Brain microvascular endothelial cell (primary cell): ENCODE results near the gene TP53.

Experiments
- DNase-seq: peaks from one replicate; pipeline ENCODE4 v3.0.0-alpha.2; 2020
- H3K27ac ChIP-seq: fragments of 250-450 bp; sonication (Bioruptor Pico); 2 replicates; pipeline ENCODE4 v1.5.1; 2020; ENCODE audit warnings: mild to moderate bottlenecking, moderate library complexity
- H3K27me3 ChIP-seq: fragments of 250-450 bp; sonication (Bioruptor Pico); replicated peaks from 2 replicates; pipeline ENCODE4 v1.5.1; 2020; ENCODE audit warnings: mild to moderate bottlenecking
- H3K36me3 ChIP-seq: fragments of 250-450 bp; sonication (Bioruptor Pico); replicated peaks from 2 replicates; pipeline ENCODE4 v1.5.1; 2020; ENCODE audit warnings: mild to moderate bottlenecking
- H3K4me3 ChIP-seq: 2 replicates; pipeline ENCODE4 v1.5.1; 2011; ENCODE audit warnings: low read depth, mild to moderate bottlenecking, control low read depth, low read length, moderate library complexity
- in situ Hi-C: cut with HindIII; loops from 2 replicates; pipeline ENCODE4 v1.10.0; 2017; ENCODE audit warnings: low sequenced_read_pairs, low pct_ligation_motif_present
- TF ChIP-seq, protein P1 (sequence below): IDR thresholded peaks from 2 replicates; pipeline ENCODE4 v1.5.1; 2011; ENCODE audit warnings: low read depth, mild to moderate bottlenecking, moderate library complexity, low read length, control low read depth, inconsistent platforms; ENCODE audit errors: missing control alignments

The TP53 gene

DNA sequence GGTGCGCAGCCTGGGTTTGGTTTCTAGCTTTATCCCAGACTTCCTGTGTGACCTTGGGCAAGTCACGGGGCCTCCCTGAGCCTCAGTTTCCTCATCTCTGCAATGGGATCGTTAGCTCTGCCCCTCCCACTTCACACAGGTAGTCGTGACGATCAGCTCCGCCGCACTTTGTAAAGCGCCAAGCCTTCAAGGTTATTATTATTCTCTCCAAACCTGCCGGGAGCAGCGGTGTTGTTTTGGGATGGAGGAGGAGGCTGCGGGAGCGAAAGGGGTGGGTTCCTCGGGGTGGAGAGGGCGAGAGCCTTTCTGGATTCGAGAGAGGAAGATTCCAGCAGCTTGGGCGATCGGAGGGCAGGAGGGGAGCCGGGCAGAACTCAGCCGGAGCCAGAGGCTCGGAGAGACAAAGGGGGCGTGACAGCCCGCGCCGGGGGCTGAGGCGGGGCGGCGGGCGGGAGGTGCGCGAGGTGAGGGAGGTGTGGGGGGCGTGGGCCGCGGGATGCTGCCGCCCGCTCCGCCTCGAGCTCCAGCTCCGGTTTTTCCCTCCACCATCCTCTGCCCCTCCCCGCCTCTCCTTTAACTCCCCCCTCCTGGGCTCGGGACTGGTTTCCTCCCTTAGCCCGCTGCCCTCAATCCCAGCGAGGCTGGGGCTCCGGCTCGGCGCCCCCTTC, 17.4 kb upstream of the TP53 start, which contains the start of gene EFNB3:
EFNB3 (plus strand) TSS at position 602 of the 668 bp plus-strand sequence. CDS start 397 bp downstream, outside the sequence.
- TF ChIP-seq, protein P1, sequence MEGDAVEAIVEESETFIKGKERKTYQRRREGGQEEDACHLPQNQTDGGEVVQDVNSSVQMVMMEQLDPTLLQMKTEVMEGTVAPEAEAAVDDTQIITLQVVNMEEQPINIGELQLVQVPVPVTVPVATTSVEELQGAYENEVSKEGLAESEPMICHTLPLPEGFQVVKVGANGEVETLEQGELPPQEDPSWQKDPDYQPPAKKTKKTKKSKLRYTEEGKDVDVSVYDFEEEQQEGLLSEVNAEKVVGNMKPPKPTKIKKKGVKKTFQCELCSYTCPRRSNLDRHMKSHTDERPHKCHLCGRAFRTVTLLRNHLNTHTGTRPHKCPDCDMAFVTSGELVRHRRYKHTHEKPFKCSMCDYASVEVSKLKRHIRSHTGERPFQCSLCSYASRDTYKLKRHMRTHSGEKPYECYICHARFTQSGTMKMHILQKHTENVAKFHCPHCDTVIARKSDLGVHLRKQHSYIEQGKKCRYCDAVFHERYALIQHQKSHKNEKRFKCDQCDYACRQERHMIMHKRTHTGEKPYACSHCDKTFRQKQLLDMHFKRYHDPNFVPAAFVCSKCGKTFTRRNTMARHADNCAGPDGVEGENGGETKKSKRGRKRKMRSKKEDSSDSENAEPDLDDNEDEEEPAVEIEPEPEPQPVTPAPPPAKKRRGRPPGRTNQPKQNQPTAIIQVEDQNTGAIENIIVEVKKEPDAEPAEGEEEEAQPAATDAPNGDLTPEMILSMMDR: no peak
- Histone ChIP-seq H3K27ac (no peak within 1 kb of the TSS), H3K36me3 (no peaks in the 10 kb centered on the region), H3K27me3 (peaks cover 25% of the 10 kb centered on the region), H3K4me3 (peak within 1 kb of the TSS; percentile 43)
- in situ Hi-C loops: no loop called here
- no peak for DNase-seq

- H3K27ac ChIP-seq: no peak overlapping the region
- DNase-seq: peak; percentile 38
- H3K36me3 ChIP-seq: no peaks in the 10 kb centered on the region
- H3K27me3 ChIP-seq: peaks cover 25% of the 10 kb centered on the region
- in situ Hi-C loops: no loop called here
- TF ChIP-seq, protein P1: no peak
- no peak overlapping the region for H3K4me3 ChIP-seq
Observed at GRCh38 chr17:7703584-7704479, 16.5 kb upstream of the TP53 start.

DNA sequence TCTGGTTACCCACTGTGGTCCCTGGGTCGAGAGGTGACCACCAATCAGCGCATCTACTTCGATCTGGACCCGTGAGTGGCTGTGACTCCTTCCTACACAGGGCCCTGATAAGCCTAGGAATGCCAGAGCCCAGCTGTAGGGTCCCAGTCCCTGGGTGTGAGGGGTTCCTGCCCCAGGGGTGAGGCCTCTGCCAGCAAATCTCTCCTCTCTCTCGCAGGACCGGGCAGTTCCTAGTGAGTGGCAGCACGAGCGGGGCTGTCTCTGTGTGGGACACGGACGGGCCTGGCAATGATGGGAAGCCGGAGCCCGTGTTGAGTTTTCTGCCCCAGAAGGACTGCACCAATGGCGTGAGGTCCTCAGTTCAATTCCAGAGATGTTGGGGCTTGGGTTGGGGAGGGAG, 15.5 kb upstream of the TP53 start:
- DNase-seq: no peak
- H3K27me3 ChIP-seq: peaks cover 25% of the 10 kb centered on the region
- in situ Hi-C loops: no loop called here

DNA sequence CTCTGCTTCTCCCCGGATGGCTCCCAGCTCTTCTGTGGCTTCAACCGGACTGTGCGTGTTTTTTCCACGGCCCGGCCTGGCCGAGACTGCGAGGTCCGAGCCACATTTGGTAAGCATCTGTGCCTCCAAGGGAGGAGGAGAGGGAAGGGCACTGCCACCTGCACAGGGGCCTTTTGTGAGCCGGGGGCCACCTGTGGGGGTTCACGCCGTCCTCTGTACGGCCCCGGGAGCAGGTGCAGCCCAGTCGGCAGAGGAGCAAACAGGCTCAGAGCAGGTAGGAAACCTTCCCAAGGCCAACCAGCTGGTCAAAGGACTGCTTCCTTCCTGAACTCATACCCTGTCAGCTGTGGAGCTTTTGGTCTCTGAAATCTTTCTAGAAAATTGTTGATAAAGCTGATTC, 14.4 kb upstream of the TP53 start:
- Histone ChIP-seq H3K4me3 (no peak overlapping the region), H3K36me3 (no peaks in the 10 kb centered on the region), H3K27me3 (peaks cover 24% of the 10 kb centered on the region), H3K27ac (no peak overlapping the region)
- no peak for DNase-seq
- TF ChIP-seq, protein P1: no peak
- in situ Hi-C loops: no loop called here

More for the DNA sequence above, 15.5 kb upstream of the TP53 start:
- no peak overlapping the region for H3K4me3 ChIP-seq
- no peak overlapping the region for H3K27ac ChIP-seq
- H3K36me3 ChIP-seq: no peaks in the 10 kb centered on the region
- TF ChIP-seq, protein P1: no peak

- no peak for DNase-seq
- TF ChIP-seq, protein P1: no peak
- Histone ChIP-seq H3K4me3 (no peak overlapping the region), H3K27me3 (peaks cover 14% of the 10 kb centered on the region), H3K36me3 (no peaks in the 10 kb centered on the region), H3K27ac (no peak overlapping the region)
- in situ Hi-C loops: no loop called here
Observed at GRCh38 chr17:7700510-7700909, 13.2 kb upstream of the TP53 start.
